Limb (tissue), 2 donors: Measurements from ENCODE around the gene CASK.
"Not testable (repeated sequence)": the region's sequence is repeated elsewhere in the genome, so short reads cannot be mapped to it uniquely, and the experiment has no call there.

ENCODE experiments used
- DNase-seq, 2 donors: peaks; one replicate each; pipeline ENCODE4 v3.0.0-alpha.2; 2016; ENCODE audit errors: extremely low spot score in 2 of 2

The CASK gene

DNA sequence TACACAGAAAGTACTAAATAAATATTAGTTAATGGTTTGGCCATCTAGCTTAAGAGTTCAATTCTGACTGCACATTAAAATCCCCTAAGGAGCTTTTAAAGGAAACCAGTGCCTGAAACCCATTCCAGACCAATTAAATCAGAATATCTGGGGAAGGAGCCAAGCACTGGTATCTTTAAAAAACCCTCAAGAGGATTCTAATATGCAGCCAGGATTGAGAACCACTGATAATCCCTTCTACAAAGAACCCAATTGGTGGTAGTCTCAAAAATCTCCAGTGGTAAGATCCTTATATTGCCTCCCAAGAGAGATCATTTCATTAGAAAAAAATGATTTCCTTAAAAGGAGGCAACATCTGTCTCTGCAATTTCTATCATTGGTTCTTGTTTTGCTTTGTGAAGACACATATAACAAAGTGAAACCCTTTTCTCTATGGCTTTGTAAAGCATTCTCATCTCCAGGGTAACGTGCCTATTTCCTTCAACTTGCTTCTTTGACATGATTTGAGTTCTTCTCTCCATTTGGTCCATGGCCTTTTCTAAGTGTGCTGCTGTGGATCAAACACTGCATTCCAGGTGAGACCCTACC lies 231.1 kb downstream of the CASK start:
- no peak for DNase-seq

DNA sequence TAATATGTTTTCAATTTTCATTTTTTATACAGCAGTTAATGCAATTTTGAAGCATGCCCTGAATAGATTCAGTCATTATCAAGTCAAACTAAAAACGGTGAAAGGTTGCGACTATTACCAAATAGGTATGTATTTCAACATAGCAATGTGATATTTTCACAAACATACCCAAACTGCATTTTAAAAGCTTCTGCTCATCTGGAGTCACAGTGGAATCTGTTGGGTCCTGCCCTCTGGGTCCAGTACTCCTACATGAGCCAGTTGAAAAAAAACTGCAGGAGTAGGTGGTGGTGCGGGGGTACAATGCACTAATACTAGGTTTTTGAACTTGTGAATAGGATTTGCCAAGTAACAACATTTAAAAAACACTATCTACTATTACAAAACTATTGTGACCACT lies 233.6 kb downstream of the CASK start:
- DNase-seq, result no peak

DNA sequence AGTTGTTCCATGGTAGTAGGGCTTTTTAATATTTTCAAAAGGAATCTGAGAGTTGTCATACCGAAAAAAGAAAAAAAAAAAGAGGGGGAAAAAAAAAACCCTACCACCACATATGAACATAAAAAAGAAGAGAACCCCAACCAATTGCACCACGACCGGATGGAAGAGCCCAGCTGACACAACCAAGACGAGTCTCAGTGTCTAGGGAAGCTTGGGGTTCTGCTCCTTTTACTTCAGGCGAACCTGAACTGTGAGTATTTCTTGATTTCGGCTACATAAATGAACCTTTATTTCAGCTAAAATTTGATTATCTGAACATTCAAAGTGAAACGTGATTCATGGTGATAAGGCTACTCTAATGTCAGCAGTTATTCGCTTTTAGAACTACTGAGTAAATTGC lies 234.5 kb downstream of the CASK start, which contains the start of gene GPR34:
TSS of gene GPR34 (plus strand) at position 139 of the 400 bp plus-strand sequence. CDS start 6,661 bp downstream, outside the sequence.
- no peak for DNase-seq

DNA sequence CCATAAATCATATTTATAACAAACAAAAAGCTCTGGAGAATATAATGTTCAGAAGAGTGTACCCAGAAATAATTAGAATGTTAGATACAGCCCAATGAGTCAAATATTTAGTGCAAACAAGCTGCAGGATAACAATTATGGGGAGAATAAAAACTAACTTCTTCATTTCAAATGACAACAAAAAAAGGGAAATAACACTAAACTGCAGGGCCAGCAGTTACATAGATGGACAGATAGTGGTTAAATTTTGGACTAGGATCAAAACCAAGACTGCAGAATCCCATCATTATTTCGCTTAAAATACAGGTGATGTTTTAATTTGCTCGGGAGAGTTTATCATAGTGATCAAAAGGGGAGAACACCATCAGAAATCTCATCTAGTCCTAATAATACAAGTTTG lies 235.2 kb downstream of the CASK start:
- no peak for DNase-seq

DNA sequence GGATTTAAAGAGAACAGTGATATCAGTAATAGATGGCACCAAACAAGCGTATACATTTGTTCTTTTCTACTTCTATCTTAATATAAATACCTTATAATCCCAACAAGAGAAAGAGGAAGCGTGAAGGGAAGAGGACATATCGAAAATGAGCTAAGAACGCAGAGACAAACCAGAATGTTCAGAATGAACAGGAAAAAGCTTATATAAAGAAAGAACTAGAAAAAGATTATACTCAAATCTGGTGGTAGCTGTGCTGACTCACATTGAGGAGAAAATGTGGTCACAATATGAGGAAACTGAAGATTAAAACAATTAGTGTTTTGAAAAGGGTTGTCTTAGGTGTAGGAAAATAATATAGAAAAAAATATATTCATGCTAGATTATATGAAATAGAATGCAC lies 236.6 kb downstream of the CASK start:
- no peak for DNase-seq

DNA sequence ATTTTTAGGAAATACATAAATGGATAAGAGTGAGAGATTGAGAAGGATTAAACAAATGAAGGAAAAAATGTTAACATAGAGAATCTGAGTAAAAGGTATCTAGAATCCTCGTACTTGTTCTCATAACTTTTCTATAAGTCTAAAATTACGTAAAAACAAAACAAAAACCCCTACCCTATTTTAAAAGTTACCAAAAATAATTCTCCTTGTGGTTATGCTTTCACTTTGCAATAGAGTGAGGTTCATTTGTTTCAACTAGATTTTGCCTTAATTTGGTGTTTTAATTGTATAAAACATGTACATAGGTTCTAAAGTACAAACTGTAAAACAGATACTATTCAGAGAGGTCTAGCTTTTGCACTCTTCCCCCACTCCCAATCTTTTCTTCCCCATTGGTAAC lies 238.4 kb downstream of the CASK start:
- no peak for DNase-seq

DNA sequence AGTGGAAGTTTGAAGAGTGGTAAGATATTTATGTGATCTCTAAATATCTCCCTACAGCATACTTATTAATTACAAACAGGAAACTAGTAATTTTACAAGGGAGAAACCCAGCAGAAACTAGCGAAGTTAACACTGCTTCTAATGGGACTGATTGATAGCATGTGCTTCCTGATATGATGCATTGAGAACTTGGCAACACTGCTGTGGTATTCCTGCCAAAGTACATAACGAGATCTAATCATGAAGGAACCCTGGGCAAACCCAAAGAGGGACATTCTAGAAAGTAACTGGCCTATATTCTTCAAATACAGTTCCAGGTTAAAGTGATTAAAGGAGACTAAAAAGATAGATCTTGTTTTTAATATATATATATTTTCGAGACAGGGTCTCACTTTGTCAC lies 239.2 kb downstream of the CASK start:
- no peak for DNase-seq

DNA sequence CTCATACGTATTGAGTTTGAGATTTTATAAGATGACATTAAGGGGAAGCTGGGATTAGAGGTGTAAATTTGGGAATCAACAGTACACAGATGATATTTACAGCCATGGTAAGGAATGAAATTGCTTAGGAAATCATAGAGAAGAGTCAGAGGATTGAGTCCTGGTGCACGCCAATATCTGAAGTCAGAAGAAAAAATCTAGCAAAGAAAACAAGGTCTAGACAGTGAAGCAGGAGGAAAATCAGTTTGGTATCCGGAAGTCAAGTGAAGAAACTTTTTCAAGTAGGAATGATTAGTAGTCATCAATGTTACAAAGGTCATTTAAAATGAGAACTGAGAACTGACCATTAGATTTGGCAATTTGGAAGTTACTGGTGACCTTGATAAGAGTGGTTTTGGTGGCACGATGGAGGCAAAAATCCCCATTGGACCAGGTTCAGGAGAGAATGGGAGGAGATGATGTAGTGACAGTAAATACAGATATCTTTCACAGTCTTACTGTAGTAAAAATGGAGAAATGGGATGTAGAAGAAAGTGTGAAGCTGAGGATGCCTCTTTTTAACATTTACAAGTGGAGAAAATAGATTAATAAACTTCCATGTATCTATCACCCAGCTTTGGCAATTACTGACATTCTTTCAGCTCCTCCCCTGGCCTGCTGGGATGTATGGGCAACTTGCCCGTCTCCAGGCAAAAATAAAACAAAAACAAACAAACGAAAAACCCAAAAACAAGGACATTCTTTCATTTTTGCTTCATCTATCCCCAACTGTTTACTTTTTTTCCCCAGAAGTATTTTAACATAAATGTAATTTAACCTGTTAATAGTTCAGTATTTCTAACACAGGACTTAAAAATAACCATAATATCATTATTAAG lies 245.9 kb downstream of the CASK start:
- no peak for DNase-seq

DNA sequence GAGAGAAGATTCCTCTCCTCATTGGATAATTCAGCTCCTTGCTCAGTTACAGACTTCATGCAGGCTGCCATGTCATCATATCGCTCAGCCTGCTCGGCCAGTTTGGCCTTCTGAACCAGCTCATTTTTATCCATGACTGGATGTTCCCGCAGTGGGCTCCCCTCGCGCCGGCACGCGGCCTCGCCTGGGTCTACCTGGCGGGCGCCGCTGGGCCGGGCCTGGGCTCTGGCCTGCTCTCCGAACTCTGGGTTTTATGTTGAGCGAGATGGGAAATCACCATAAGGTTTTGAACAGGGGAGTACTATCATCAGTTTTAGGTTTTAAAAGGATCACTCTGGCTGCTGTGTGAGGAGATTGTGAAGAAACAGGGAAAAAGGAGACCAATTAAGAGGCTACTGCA lies 247.0 kb downstream of the CASK start:
- DNase-seq, result not testable (repeated sequence)

DNA sequence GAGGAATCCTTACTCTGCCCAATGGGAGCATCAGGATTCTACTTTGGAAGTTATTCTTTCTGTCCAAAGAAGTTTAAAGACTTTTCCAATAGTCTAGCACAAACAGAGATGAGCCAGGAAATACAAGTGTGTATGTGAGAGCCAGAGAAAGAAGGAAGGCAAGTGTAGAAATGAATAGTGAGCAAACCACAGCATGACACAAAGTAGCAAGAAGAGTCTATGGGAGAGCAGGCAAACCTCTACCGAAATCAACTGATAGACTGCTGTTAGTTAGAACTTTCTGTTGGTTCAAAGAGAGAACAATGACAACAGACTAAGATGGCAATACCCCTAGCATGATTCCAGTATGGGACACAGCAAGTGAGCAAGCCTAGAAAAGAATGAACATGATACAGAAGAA lies 250.7 kb downstream of the CASK start:
- DNase-seq, result no peak

DNA sequence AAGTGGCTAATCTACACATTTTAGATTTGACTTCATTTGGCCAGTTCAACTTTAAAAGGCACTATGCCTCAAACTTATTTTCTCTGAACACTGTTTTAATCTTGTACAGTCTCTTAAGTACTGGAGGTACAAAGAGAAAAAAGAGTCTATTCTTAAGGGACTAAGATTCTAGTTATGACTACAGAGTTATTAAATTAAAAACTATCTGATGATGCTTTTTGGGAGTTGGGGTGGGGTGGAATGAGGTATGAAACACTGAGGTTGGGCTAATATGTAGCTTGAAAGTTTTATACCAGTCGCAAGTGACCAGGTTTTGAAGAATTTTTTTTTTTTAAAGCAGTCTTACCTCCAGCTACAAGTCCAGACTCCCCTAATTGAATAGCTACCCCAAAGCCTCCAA lies 252.3 kb downstream of the CASK start:
- DNase-seq, result no peak

DNA sequence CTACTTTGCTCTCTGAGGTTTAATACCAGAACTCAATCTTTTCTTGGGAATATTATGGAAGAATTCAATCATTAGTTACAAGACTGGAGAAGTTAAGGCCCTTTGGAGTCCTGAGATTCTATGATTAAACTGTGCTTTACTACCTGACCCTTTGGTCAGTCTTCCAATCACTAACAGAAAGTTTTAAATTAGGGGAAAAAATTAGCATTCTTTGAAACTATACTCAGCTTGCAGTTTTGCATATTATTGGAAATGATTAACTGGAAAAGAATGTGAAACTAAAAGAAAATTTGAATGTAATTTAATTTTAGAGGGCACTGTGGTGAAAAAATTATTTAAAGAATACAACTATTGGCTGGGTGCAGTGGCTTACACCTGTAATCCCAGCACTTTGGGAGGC lies 253.2 kb downstream of the CASK start:
- DNase-seq, result no peak

DNA sequence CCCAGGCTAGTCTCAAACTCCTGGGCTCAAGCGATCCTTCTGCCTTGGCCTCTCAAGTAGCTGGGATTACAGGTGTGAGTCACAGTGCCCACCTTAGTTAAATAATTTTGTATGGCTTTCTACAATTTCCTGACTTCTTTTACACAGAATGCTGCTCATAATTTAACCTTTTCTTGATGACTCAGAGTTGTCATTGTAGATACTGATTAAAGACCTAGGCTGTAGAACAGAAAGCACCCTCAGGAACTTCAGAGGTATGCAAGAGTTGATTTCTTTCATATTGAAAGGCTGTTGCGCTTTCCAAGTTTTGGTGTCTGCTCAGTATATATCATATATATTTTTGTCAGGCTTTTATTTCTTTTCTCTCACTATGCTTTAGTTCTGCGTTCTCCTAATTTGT lies 255.7 kb downstream of the CASK start:
- no peak for DNase-seq

DNA sequence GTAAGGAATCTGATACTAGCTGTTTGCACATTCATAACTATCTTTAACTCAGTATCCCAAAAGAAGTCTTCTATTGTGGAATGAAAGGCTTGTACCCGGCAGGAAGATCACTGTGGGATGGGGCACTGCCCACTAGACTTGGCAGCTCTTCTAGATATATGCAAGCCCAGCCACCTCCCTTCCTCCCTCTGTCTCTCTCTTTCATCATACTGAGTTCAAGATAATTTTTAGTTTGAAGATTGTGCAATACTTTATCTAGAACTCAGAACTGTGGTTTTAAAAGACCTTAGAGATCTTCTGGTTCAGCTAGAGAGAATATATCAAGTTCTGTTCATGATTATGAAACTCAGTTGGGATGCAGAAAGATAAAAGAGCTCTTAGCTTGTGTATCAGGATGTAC lies 257.1 kb downstream of the CASK start:
- DNase-seq, result no peak

DNA sequence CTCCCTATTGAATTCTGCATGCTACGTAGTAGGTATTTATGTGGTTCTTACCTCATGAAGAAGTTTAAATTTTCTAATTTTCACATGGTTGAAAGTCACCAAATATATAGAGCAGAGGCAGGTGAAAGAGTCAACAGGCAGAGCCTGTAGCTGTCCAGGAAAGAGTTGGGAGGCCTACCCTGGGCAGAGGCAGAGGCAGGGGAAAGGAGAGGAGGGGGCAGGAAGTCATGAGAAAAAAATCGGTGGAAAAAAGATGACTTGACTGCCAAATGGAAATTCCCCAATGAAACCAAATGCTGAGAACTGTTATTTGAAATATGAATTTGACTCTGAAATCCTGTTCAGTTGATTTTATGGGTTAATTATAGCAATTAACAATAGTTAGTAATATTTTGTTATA lies 257.7 kb downstream of the CASK start:
- no peak for DNase-seq

DNA sequence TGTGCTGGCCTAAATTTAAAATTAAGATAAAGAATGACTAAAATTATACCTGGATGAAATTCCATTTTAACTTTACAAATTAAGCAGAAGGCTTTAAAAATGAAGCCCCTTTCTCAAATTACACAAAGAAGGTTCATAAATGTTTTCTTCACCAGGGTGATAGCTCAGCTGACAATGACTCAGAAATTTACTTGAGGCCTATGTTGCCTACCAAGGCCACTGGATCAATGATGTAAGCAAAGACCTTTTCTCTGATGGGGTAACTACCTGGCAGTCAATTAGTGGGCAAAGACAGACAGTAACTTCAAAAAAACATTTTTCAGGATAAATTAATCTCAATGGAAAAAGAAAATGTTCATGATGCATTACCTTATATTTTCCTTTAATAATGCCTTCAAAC lies 258.4 kb downstream of the CASK start:
- no peak for DNase-seq

DNA sequence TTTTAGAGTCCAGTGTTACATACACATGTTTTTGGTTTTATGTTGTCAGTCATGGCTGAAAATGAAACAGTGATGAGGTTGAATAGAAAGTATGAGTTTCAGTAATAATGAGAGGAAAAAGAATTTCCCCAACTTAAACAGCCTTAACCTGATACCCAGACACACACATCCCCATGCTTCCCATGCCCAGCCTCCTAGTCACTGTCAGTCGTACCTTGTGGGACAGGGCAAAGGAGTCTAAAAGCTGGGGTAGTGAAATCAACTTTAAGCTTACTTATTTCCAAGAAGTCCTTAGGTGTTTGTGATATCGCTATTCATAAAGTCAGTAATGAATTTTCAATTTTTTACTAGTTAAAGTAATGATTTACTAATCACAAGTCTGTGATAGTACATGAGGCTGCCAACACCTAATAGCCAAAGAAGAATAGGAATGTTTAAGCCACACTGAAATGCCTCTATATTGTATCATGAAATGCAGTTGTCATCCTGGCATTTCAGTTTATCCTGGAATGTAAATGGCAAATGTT lies 258.9 kb downstream of the CASK start:
- DNase-seq, result no peak

DNA sequence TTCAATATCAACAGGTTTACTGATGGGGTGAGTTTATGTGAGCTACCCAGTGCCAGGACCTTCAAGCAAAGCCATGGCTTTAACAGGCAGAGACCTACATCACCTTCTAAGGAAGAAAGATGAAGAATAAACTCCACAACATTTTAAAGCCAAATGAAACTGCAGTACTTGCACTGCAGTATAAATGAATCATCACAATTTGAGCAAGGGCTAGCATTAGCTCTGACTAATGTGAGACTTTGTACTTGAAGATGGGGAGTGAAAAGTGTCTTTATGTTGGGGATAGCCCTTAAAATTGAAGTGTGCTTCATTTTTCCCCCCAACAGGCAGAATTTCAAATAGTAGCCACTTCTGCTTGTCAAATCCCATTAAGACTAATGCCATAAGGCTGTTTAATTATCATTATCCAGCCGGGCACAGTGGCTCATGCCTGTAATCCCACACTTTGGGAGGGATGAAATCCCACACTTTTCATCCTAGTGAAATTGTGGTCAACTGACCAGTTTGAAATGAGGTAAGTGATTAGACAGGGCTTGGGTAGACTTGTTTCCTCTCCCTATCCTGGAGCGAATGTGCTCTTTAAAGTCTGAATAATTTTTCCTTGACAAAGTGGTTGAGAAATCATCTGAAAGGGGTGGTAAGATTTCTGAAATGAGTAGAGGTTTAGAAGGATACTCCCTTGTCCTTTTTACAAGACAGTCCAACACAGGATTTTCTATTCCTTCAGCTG lies 261.8 kb downstream of the CASK start:
- DNase-seq, result no peak

DNA sequence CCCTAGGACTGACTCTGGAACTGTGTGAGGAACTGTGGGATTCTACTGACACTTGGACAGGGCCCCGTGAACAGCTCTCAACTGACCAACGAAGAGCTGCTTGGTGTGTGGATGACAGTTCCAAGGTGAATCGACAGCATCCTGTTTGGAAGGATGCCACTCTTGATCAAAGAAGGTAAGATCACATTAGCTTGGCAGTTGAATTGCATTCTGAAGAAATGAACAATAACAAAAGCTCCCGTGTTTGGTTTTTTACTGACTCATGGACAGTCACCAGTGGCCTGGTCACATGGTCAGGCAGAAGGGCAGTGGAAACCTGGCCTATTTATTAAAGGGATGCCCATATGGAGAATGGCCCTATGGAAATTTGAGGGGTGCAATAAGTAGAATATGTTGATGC lies 267.7 kb downstream of the CASK start:
- no peak for DNase-seq

DNA sequence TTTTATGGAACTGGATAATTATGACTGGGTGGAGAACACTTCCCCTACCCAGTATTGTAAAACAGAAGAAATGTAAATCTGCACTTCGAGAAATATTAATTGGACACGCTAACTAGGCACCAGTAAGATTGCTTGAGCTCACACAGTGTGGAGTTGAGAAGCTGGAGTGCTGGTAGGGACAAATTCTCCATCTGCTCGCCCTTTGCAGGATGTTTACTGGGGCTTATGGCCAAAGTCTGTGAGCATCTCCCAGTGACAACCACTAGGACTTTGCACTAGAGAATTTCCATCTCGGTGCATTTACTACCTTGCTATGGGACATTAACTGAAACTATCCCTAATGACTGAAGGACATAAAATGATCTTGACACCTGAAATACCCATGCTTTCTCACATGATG lies 268.3 kb downstream of the CASK start:
- DNase-seq, result no peak

DNA sequence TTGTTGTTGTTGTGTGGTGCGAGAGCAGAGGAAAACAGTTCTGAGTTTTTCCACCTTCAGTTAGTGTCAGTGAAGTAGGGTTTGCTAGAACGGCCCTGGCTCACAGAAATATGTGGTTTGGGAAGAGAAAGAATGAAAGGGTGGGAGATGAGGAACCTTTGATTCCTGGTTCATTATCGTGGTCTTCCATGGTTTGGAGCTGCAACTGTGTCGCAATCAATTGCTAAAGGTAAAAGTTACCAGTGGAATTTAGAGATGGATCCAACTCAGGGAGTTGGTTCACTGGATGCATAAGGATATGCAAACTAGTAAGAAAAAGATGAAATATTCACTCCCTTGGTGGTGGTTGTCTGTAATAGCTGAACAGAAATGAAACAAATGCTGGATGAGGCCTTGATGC lies 270.2 kb downstream of the CASK start:
- no peak for DNase-seq

DNA sequence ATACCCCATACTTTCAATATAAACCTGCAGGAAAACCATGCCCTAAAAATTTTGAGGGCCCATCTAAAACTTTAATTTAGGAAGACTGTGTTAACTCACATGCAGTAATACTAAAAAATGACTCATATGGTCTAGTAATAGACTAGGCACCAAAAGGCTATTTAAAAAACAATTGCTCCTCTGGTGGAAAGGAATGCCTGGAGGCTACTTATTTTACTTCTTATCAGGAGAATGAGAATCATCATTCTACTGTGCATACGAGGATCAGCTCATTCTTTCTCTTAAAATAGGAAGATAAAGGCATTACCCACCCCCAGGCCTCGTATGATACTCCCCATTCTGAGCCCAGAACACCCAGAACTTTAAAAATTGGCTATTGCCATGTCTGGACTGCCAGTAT lies 277.2 kb downstream of the CASK start:
- not testable (repeated sequence) for DNase-seq
